Measurements from ENCODE around the gene RAI1.

Gene RAI1

DNA sequence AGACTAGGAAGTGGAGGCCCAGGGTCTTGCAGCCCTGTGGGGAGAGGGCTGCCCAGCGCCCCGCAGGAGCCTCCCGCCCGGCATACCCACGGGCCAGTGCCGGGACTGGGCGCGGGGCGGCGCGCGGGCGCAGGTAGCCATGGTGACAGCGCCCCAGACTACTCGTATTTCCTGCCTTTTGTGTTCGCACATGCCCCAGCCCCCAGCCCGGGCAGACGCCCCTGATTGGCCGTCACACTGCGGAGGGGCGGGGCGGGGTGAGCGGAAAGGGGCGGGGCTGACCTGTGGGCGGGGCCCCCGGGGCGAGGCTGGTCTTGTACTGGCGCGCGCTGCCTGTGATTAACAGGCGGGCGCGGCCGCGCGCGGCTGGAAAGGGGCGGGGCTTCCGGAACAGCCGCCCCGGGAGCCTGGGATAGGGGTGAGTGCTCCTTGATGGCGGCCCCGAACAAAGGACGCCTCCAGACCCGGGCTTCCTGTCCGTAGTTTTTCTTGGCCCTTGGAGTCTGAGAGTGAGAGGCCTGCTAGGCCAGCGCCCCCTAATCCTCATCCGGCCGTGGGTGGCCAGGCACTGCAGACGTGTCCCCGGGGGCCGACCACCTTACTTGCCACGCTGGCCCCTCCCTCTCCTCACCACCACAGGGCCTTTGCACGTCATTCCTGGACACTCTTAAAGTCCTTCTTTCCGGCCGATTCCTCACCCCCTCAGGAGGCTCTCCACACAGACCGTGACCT, 71.0 kb downstream of the RAI1 start:
- Histone ChIP-seq H3K9me3 (ENCODE audit: control insufficient read depth, insufficient read depth, low read length) (no peaks in the 10 kb centered on the region), H3K27ac (ENCODE audit: low read length) (no peak overlapping the region), H3K4me3 (ENCODE audit: low read length) (peak overlapping the region; percentile 15; the same call in 1 of the 2 replicates), H3K27me3 (ENCODE audit: control insufficient read depth, insufficient read depth, low read length) (no peaks in the 10 kb centered on the region), H3K4me1 (ENCODE audit: control insufficient read depth, insufficient read depth, low read length) (peaks cover 8% of the 10 kb centered on the region), H3K36me3 (ENCODE audit: control insufficient read depth, insufficient read depth, low read length) (no peaks in the 10 kb centered on the region)
- no CpG with 5 or more reads among the region's 57 CpGs for WGBS (ENCODE audit: insufficient coverage, insufficient read length)
- peak; percentile 76 for DNase-seq (ENCODE audit: low read depth, low spot score)

DNA sequence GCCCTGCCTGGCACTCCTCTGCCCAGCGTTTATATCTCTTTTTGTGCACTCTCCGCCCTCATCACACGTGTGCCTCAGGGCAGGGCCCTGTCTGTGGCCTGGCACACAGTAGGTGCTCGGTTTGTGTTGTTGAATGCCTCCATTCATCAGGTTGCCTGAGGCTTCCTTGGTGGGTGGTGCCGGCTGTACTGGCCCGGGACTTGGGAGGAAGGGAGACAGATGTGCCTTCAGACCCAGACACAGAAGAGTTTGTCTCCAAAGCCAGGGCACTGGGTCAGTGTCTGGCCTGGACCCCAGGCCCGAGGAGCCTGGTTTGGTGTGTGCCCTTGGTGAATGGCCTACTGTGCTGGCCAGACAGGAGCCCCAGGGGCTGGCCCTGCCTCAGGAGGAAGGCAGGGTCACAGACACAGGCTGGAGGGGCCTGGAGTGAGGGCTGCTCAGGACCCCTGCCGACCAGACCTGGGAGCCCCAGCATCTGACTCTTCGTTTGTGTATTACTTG, 71.6 kb downstream of the RAI1 start:
- DNase-seq (ENCODE audit: low read depth, low spot score) = no peak
- Histone ChIP-seq H3K27ac (ENCODE audit: low read length) (no peak overlapping the region), H3K4me1 (ENCODE audit: control insufficient read depth, insufficient read depth, low read length) (peaks cover 8% of the 10 kb centered on the region), H3K4me3 (ENCODE audit: low read length) (no peak overlapping the region), H3K27me3 (ENCODE audit: control insufficient read depth, insufficient read depth, low read length) (no peaks in the 10 kb centered on the region), H3K36me3 (ENCODE audit: control insufficient read depth, insufficient read depth, low read length) (no peaks in the 10 kb centered on the region), H3K9me3 (ENCODE audit: control insufficient read depth, insufficient read depth, low read length) (no peaks in the 10 kb centered on the region)
- no CpG with 5 or more reads among the region's 9 CpGs for WGBS (ENCODE audit: insufficient coverage, insufficient read length)

GRCh38 chr17:17754719-17755686, 73.7 kb downstream of the RAI1 start:
- Histone ChIP-seq H3K27me3 (ENCODE audit: control insufficient read depth, insufficient read depth, low read length) (no peaks in the 10 kb centered on the region), H3K27ac (ENCODE audit: low read length) (no peak overlapping the region), H3K36me3 (ENCODE audit: control insufficient read depth, insufficient read depth, low read length) (no peaks in the 10 kb centered on the region), H3K9me3 (ENCODE audit: control insufficient read depth, insufficient read depth, low read length) (no peaks in the 10 kb centered on the region), H3K4me3 (ENCODE audit: low read length) (no peak overlapping the region), H3K4me1 (ENCODE audit: control insufficient read depth, insufficient read depth, low read length) (peaks cover 7% of the 10 kb centered on the region)
- DNase-seq (ENCODE audit: low read depth, low spot score) = no peak
- no CpG with 5 or more reads among the region's 11 CpGs for WGBS (ENCODE audit: insufficient coverage, insufficient read length)

DNA sequence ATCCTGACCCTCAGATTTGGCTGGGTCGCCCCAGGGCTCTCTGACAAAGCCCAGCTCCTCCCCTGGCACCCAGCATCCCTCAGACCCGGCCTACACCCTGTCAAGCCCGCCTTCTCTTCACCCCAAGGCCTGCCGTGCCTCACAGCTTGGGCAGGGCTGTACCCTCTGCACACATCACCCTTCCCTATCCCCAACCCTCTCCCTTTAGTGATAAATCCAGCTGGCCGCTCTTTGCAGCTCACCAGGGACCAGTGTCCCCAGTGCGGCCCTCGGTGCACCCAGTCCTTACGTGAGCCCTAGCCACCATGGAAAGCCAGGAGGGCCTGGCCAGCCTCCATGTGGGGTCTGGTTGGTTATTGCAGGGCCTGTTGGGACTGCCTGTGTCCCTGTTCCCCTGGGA, 74.5 kb downstream of the RAI1 start:
- no peak overlapping the region for H3K4me3 ChIP-seq (ENCODE audit: low read length)
- no peaks in the 10 kb centered on the region for H3K27me3 ChIP-seq (ENCODE audit: control insufficient read depth, insufficient read depth, low read length)
- H3K4me1 ChIP-seq (ENCODE audit: control insufficient read depth, insufficient read depth, low read length) = peaks cover 7% of the 10 kb centered on the region
- no peaks in the 10 kb centered on the region for H3K36me3 ChIP-seq (ENCODE audit: control insufficient read depth, insufficient read depth, low read length)
- no peak for DNase-seq (ENCODE audit: low read depth, low spot score)
- H3K9me3 ChIP-seq (ENCODE audit: control insufficient read depth, insufficient read depth, low read length) = no peaks in the 10 kb centered on the region
- WGBS (ENCODE audit: insufficient coverage, insufficient read length) = no CpG with 5 or more reads among the region's 8 CpGs
- no peak overlapping the region for H3K27ac ChIP-seq (ENCODE audit: low read length)

GRCh38 chr17:17757391-17757791, 76.1 kb downstream of the RAI1 start:
- H3K27ac ChIP-seq (ENCODE audit: low read length) = no peak overlapping the region
- no peak overlapping the region for H3K4me3 ChIP-seq (ENCODE audit: low read length)
- DNase-seq (ENCODE audit: low read depth, low spot score) = no peak
- H3K36me3 ChIP-seq (ENCODE audit: control insufficient read depth, insufficient read depth, low read length) = no peaks in the 10 kb centered on the region
- H3K9me3 ChIP-seq (ENCODE audit: control insufficient read depth, insufficient read depth, low read length) = no peaks in the 10 kb centered on the region
- H3K4me1 ChIP-seq (ENCODE audit: control insufficient read depth, insufficient read depth, low read length) = peaks cover 3% of the 10 kb centered on the region; the same call in 1 of the 2 replicates
- H3K27me3 ChIP-seq (ENCODE audit: control insufficient read depth, insufficient read depth, low read length) = no peaks in the 10 kb centered on the region
- no CpG with 5 or more reads among the region's 15 CpGs for WGBS (ENCODE audit: insufficient coverage, insufficient read length)

DNA sequence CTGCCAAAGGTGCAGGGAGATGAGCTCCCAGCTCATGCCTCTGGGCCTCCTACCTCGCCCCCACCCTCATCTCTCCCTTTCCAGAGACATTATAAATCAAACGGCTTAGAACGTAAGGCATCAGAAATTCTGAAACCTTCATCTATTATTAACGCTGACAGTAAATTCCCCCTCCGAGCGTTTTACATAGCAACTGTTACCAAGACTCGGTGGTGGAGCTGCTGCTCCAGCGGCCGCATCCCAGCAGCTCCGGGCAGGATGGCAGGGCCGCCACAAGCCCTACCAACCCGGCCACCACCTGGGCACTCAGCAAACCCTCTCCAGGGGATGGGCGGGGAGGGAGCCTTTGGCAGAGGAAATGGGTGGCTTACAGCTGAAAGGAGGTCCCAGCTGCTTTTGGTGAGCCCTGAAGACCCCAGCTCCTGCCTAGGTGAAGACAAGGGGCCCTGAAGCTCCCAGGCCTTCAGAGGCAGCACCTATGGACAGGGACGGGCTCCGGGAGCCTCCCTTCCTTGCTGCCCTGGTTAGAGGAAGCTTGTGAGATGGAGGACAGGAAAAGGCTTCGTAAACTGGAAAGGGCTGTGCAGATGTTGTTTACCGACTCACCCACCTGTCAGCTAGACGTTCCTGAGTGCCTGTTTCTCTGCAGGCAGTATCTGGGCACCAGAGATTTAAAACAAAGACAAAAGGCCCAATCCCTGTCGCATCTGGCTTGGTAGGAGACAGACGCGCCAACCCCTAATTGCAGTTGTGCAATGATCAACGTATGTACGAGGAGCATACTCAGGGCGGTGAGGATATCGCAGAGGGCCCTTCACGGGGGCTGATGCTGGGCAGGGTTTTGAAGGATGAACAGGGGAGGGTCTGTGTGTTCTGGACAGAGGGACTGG, 76.9 kb downstream of the RAI1 start:
- Histone ChIP-seq H3K9me3 (ENCODE audit: control insufficient read depth, insufficient read depth, low read length) (no peaks in the 10 kb centered on the region), H3K4me1 (ENCODE audit: control insufficient read depth, insufficient read depth, low read length) (no peaks in the 10 kb centered on the region; the same call in 1 of the 2 replicates), H3K27ac (ENCODE audit: low read length) (no peak overlapping the region), H3K27me3 (ENCODE audit: control insufficient read depth, insufficient read depth, low read length) (no peaks in the 10 kb centered on the region), H3K36me3 (ENCODE audit: control insufficient read depth, insufficient read depth, low read length) (no peaks in the 10 kb centered on the region), H3K4me3 (ENCODE audit: low read length) (no peak overlapping the region)
- no CpG with 5 or more reads among the region's 26 CpGs for WGBS (ENCODE audit: insufficient coverage, insufficient read length)
- DNase-seq (ENCODE audit: low read depth, low spot score) = no peak

DNA sequence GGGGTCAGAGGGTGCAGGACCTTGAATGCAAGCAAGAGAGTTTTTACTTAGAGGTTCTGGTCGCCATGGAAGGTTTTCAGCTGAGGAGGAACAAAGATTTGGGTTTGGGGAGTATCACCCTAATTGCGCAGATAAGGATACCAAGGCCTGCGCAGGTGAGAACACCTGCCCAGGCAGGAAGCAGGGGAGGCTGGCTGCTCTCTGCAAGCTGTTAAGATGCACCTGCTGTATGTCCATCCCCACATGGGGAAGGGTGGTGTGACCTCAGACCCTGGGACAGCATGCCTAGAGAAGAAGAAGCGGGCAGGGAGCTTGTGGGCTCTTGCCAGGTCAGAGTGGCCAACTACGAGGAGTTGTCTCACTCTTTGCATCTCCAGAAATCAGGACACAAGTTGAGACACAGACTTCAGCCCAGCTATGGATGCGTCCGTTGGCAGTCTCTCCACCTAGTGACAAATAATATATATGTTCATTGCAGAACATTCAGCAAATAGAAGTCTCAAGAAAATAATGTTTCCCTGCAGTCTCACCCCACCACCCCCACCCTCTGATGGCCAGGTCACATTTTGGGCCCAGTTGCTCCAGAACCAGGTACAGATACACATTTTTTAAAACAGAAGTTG, 77.8 kb downstream of the RAI1 start:
- Histone ChIP-seq H3K27ac (ENCODE audit: low read length) (no peak overlapping the region), H3K9me3 (ENCODE audit: control insufficient read depth, insufficient read depth, low read length) (no peaks in the 10 kb centered on the region), H3K36me3 (ENCODE audit: control insufficient read depth, insufficient read depth, low read length) (no peaks in the 10 kb centered on the region), H3K4me3 (ENCODE audit: low read length) (no peak overlapping the region), H3K27me3 (ENCODE audit: control insufficient read depth, insufficient read depth, low read length) (no peaks in the 10 kb centered on the region), H3K4me1 (ENCODE audit: control insufficient read depth, insufficient read depth, low read length) (no peaks in the 10 kb centered on the region; the same call in 1 of the 2 replicates)
- no CpG with 5 or more reads among the region's 7 CpGs for WGBS (ENCODE audit: insufficient coverage, insufficient read length)
- no peak for DNase-seq (ENCODE audit: low read depth, low spot score)

GRCh38 chr17:17760350-17760749, 79.1 kb downstream of the RAI1 start:
- Histone ChIP-seq H3K4me1 (ENCODE audit: control insufficient read depth, insufficient read depth, low read length) (no peaks in the 10 kb centered on the region; the same call in 1 of the 2 replicates), H3K27ac (ENCODE audit: low read length) (no peak overlapping the region), H3K9me3 (ENCODE audit: control insufficient read depth, insufficient read depth, low read length) (no peaks in the 10 kb centered on the region), H3K27me3 (ENCODE audit: control insufficient read depth, insufficient read depth, low read length) (no peaks in the 10 kb centered on the region), H3K4me3 (ENCODE audit: low read length) (no peak overlapping the region), H3K36me3 (ENCODE audit: control insufficient read depth, insufficient read depth, low read length) (no peaks in the 10 kb centered on the region)
- no CpG with 5 or more reads among the region's 7 CpGs for WGBS (ENCODE audit: insufficient coverage, insufficient read length)
- DNase-seq (ENCODE audit: low read depth, low spot score) = no peak

DNA sequence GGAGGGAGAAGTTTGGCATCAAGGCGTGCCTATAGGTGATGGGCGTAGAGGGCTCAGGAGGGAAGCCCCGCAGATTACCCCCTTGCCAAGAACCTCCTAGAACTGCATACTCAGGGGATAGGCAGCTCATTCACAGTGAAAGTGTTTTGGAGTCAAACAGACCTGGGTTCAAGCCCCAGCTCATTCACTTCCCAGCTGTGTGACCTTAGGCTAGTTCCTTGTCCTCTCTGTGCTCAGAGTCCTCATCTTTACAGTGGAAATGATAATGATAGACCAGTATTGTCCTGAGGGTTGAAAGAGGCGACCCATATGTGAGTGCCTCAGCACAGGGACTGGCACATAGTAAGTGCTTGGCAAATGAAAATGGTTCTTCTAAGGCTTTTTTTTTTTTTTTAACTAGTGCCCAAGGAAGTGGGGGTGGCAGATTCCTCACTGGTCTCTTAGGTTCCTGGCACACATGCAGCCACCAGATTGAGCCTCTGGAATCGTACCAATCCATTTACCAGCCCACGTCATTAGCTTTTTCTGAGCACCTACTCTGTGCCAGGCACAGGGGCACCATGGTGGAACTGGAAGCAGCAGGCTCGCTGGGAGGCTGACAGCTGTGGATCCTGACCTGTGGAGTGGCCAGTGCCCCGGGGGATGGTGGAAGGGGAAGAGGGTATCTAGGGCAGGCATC, 79.8 kb downstream of the RAI1 start:
- no peaks in the 10 kb centered on the region for H3K9me3 ChIP-seq (ENCODE audit: control insufficient read depth, insufficient read depth, low read length)
- no peak overlapping the region for H3K4me3 ChIP-seq (ENCODE audit: low read length)
- H3K36me3 ChIP-seq (ENCODE audit: control insufficient read depth, insufficient read depth, low read length) = no peaks in the 10 kb centered on the region
- DNase-seq (ENCODE audit: low read depth, low spot score) = no peak
- no peaks in the 10 kb centered on the region for H3K27me3 ChIP-seq (ENCODE audit: control insufficient read depth, insufficient read depth, low read length)
- no peaks in the 10 kb centered on the region; the same call in 1 of the 2 replicates for H3K4me1 ChIP-seq (ENCODE audit: control insufficient read depth, insufficient read depth, low read length)
- no peak overlapping the region for H3K27ac ChIP-seq (ENCODE audit: low read length)
- no CpG with 5 or more reads among the region's 8 CpGs for WGBS (ENCODE audit: insufficient coverage, insufficient read length)
